CD4-positive, alpha-beta T cell treated with Interferon gamma for 1 hour (primary cell): ENCODE data around the gene KLHL35.

Experiments
- DNase-seq: peaks from one replicate; pipeline ENCODE4 v3.0.0-alpha.2; 2020

The KLHL35 gene, protein sequence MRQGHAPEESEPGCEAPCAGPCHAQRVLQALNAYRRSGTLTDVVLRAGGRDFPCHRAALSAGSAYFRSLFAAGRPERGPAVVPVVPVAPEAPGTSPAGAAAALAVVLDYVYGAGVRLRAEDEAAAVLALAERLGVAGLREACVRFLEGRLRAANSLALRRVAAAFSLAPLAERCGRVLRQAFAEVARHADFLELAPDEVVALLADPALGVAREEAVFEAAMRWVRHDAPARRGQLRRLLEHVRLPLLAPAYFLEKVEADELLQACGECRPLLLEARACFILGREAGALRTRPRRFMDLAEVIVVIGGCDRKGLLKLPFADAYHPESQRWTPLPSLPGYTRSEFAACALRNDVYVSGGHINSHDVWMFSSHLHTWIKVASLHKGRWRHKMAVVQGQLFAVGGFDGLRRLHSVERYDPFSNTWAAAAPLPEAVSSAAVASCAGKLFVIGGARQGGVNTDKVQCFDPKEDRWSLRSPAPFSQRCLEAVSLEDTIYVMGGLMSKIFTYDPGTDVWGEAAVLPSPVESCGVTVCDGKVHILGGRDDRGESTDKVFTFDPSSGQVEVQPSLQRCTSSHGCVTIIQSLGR

DNA sequence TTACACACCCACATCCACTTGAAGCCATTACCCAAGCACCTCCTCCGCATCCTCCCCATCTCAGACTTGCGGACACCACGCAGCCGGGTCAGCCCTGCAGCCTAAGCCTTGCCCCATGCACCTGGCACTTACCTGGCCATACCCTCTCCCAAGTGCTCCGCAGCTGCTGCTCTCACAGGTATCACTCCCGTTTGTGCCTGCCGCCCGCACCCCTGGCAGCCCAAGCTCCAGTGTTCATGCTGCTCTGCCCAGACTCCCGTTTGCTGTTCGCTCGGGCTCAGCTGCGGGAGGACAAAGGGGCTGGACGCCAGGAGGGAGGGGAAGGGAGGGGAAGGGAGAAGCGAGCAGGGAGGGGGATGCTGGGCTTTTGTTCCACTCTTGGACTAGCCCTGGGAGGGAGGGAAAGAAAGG, at the start of gene KLHL35:
Gene KLHL35 (minus strand): TSS at position 293 of the 411 bp plus-strand sequence. CDS start 2,574 bp downstream, outside the sequence.
- DNase-seq, result no peak

DNA sequence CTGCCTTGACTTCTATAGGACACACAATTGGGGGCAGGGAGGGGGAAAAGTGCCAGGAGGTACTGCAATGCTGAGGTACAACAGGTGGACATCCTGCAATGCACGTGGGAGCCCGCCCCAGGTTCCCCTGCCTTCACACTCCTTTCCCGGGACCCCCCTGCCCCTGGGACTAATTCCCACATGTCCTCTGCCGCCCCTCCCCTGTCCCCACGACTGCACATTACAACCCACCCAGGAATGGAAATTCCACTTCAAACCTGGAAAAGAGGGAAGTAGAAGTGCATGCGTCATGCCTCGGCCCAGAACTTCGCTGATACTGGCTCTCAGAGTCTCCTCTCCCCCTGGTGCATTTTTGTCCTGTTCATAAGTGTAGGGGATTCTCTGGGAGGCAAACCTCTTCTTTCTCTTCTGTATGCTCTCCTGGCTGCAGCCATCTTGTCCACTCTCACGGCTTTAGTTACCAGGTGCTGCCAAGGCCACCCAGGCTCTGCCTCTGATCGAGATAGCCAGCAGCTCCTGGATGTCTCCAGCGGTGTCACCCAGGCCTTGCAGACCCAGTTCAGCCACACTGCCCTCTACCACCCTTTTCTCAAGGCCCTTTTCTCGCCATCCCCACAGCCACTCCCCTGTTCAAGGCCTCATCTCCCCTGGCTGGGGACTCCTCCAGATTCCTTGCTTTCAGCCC, 49.1 kb upstream of the KLHL35 start:
- DNase-seq, result no peak

DNA sequence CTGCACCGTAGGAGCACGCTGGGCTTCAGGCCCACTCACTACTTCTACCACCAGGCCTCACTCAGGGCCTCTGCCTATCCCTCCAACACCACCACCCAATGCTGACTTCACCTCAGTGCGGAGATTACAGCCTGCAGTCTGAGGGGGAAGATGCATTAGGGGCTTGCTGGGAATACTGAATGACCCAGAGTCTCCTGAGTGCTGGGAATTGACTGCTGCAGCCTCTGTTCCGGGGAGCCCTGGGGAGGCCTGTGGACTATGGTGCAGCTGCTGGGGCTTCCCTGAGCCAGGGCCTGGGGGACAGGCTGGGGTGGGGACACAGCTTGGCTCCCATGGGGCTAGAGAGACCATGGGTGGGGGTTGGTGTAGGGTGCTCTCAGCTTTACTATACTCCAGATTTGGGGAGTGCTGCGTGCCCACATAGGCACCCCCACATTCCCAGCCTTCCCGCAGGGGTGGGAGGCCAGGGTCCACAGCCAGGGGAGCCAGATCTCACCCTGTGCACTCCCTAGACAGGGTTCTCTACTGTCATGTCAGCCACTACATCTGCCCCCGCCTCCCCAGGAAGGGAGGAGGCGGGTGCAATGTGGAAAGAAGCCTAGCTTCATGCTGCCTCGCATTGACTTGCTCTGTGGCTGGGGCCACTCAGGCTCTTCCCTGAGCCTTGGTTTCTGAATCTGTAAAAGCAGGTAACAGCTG, 48.4 kb upstream of the KLHL35 start:
- no peak for DNase-seq

DNA sequence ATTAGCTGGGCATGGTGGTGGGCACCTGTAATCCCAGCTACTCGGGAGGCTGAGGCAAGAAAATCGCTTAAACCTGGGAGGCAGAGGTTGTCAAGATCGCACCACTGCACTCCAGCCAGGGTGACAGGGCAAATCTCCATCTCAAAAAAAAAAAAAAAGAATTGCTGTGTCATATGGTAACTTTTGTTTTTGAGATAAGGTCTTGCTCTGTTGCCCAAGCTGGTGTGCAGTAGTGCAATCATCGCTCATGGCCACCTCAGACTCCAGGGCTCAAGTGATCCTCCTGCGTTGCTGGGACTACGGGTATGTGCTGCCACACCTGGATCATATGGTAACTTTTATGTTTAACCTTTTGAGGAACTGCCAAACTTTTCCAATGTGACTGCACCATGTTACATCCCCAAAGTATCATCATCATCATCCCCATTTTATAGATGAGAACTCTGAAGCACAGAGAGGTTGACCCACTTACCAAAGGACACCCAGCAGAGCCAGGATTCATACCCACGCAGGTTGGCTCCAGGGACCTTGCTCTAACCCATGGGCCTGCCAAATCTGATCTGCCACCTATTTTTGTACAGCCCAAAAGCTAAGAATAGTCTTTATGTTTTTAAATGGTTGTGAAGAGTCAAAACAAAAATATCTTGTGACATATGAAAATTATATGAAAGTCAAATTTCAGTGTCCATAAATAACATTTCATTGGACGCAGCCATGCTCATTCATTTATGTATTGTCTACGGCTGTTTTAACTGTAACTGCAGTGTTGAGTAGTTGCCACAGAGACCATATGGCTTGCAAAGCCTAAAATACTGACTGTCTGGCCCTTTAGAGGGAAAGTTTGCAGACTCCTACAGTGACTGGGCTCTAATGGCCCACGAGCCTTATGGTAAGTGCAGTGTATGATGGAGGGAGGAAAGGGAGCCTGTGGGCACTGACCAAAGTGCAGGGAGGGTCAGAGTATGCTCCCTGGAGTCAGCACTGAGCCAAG, 47.5 kb upstream of the KLHL35 start:
- DNase-seq, result no peak

DNA sequence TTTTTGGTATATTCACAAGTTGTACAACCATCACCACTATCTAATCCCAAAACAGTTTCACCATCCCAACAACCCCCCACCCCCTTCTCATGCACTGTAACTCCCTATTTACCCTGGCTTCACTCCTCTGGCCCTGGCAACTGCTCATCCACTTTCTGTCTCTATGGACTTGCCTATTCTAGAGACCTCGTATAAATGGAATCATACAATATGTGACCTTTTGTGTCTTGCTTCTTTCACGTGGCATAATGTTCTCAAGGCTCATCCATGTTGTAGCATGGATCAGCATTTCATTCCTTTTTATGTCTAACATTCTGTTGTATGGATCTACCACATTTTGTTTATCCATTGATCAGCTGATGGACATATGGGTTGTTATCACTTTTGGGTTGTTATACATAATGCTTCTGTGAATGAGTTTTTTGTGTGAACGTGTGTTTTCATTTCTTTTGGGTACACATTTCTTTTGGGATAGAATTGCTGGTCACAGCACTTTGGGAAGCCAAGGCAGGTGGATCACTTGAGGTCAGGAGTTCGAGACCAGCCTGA, 46.7 kb upstream of the KLHL35 start:
- no peak for DNase-seq

DNA sequence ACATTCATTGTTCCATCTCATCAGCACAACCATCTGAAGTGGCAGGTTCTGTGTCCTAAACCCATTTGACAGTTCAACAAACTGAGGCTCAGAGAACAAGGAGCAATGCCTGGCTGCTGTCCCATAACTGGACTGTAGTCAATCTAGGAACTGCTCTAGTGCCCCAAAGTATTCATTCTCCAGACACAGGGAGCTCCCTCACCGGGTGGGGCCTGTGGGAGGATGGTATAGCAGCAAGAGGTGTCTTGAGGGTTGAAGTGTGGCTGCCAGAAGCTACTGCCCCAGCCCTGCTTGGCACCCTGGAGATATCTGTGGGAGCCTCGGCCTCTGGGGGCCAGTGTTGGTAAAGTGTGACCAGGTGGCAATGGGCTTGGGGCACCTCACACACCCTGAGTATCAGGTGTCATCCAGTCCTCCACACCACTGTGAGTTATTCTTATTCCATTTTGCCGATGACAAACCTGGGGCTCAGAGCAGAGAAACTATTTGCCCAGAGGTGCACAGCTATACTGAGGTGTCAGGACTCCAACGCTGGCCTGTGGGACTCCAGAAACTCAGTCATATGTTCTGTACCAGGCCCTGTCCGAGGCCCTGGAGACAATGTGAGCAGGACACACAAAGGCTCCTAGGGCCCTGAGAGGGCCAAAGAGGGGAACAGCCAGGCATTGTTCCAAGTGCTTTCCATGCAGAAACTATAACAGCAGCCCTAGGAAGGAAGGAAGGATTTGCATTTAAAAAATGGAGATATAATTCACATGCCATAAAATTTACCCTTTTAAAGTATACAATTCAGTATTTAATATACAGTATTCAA, 46.0 kb upstream of the KLHL35 start:
- DNase-seq, result no peak

DNA sequence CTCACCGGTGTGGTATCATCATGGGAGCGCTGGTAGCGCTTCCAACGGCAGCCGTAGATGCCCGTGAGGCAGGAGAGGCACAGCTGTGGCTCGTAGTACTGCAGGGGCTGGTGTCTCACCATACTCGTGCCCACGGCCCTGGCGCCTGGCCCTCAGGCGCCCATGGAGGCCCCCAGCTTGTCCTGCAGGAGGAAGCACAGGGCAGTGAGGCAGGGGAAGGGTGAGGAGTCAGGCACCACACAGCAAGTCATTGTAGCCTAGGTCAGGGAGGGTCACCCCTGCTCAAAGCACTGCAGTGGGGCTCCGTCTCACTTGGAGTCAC, 44.6 kb upstream of the KLHL35 start:
- no peak for DNase-seq

DNA sequence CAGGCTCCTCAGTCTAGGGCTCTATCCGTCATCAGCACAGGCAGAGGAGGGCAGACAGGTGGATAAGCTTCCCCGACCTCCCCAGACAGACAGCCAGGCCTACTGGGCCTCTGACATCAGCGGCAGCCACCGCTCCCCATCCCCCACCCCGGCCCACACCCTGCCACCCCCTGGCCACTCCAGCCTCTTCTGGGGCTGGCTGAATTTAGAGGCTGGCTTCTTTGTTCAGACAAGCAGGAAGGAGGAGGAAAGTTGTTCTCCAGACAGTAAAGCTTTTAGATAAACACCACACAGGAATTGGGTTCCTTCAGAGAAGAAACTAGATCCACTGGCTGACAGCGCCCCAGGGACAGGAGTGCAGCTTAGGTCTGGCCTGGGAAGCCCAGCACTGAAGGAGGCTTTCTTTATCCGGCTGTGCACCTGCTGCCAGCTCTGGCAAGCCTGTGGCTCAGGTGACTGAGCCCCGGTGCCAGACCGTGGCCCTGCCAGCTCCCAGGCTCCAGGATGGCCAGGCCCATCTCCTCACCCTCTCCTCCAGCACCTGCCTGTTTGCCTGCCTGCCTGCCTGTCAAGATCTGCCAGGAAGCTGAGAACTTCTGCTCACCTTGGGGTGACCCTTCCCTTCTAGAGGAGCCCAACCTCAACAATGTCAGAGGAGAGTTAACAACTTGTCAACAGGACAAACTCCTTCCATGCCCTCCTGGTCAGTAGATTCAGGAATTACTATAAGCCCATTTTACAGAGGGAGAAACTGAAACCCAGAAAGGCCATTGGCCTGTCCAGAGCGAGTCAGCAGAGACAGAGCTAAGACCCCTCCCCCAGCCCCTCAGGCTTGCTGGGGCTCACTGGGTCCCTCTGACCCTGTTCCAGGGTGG, 44.0 kb upstream of the KLHL35 start:
- no peak for DNase-seq

DNA sequence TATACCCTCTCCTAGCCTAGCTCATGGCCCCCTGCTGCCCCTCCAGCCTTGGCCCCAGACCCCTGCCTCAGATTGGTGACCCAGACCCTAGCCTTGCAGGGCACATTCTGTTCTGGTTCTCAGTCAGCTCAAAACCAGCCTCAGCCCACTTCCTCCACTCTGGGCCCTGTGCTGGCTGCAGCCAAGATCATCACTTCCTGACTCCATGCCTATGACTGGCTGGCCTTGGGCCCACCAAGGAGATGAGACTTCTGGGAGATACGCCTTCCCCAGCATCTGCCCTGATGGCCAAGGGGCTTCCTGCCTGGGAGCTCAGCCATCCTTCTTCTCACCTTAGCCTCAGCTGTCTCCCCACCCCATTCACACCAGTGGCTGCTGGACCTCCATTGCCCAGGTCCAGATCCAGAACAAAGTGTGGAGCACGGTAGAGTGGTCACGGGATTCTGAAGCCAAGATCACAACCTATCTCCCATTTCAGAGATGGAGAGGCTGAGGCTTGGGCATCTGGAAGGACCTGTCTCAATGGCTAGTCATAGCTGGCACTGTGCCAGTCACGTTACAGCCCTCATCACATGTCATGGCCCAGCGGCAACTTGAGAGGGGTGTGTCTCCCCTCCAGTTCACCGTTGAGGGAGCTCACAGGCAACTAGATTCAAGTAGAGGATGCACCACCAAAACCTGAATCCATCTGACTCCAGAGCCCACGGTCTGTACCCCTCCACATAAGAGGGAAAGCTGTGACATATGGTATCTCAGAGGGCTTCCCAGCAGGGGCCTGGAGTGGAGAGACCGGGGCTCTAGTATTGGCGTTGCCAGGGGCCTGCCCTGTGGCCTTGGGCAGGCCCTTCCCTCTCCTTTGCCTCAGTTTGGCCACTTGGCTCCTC, 43.0 kb upstream of the KLHL35 start:
- DNase-seq, result no peak

DNA sequence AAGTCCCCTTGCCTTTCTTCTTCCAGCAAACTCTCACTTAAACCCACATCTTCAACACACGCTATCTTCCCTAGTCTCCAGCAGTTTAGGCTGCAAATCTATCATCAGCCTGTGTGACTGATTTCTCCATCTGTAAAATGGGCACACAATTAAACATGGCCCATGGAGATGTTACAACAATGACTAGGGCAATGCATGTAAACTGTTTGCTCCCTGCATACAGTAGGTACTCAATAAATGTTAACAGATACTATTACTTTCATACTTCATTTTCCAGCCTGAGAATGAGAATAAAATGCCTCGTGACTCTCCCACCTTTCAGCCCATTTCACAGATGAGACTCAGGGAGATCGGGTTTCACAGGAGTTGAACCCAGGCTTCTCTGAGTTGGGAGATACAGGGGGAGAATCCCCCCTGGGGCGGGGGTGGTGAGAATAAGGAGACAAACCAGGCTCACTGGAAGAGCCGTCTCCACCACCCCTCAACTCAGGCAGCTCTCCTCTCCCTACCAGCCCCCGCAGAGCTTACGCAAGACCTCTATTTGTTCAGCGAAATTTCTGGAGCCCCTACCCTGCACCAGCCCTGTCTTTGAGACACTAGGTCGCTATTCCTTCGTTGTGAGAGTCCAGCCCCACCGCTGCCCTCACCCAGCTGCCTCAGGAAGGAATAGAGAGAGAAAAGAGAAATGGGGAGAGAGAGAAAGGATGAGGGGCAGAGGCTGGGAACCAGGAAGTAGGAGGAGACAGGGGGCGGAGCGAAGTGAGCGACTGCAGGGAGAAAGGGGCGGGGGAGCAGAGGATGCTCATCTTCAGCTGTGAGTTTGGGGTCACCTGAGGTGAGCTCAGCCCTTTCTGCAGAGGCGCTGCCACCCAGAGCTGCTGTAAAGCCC, 42.1 kb upstream of the KLHL35 start:
- peak; percentile 56 for DNase-seq

DNA sequence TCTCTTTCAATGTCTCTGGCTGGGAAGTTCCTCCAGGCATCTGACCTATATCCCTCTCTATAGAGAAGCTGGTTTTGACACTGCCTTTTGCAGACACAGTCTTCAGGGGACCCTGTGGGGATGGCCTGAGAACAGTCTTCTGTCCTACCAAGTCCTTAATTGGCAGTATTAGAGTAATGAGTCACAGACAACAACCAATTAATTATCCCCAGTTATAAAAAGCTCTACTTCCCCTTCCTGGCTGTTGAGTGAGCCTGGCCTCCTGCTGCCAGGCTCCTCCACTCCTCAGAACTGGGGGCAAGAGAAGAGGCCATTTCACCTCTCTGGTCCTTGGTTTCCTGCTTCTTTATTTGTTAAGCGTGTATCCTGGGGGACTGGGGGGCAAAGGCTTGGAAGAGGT, 41.2 kb upstream of the KLHL35 start:
- DNase-seq, result no peak

DNA sequence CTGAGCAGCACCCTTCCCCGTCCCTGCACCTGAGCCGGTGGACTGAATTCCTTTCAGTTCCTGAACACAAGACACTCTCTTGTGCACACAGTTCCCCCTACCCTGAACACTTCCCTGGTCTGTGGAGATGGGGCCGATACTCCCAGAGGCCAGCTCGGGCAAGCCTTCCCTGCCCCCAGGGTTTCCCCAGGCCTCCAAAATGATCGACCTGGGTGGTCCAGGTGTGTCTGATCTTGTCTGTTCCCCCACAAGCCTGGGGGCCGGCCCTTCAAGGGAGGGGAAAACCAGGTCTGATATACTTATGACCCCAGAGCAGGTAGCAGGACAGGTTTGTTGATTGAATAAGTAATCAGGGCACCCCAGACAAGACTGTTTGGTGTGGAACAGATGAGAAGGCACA, 40.7 kb upstream of the KLHL35 start:
- DNase-seq, result no peak

DNA sequence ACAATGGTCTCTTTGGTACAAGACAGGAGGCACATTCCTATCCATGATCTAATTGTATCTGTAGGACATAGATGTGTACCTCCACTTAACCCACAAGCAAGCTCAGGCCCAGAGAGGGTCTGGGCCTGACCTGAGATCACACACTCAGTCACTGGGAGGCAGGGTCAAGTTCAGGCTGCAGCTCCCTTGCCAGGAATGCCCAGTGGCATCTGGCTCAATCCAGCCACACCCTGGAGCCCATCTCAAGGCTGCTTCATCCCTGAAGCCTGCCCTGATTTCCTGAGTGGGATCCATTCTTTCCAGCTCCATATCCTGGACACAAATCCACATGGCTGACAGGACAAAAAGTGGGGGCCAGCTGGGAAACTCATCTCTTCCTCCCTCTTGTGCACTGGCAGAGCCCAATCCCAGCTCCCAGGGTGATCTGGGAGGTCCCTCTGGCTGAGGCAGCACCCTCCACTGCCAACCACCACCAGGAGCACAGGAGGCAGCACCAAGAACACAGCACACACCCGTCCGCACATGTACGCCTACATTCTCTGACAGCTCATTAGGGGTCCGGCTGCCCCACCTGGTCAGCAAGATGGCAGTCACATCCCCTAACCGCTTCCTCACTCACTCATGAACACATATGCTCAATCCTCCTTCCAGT, 39.2 kb upstream of the KLHL35 start:
- no peak for DNase-seq

DNA sequence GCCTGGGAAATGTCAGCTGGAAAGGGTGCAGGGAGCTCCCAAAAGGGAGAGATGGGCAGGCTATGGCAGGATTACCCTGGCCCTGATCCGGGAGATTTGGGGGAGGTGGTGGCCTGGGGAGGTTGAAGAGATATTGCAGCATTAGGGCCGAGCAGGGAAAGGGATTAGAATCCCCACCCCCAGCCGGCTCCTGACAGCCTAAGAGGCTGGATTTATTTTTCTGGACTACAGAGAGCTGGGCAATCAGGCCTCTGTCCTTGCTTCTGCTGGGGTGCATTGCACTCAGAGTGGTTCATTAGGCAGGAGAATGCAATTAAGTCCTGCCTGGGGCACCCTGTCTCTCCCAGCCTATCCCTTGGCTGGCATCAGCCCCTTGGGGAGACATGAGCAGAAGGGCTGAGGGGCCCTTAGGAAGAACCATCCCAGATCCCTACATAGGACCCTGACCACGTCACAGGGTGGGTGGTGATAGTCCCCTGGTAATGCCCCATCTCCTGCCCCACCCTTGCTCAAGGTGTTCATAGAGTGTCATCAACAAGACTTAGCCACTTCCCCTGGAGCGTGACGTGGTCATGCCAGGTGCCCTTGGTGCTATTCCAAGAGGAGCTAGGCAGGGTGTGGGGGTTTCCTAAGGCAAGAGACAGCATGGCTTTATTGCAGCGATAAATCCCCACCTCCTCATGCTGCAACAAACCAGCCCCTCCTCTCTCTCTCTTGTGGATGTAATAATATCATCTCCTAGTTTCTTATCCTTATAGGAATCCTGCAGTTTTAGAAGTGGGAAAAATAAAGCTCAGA, 38.4 kb upstream of the KLHL35 start:
- DNase-seq, result no peak

DNA sequence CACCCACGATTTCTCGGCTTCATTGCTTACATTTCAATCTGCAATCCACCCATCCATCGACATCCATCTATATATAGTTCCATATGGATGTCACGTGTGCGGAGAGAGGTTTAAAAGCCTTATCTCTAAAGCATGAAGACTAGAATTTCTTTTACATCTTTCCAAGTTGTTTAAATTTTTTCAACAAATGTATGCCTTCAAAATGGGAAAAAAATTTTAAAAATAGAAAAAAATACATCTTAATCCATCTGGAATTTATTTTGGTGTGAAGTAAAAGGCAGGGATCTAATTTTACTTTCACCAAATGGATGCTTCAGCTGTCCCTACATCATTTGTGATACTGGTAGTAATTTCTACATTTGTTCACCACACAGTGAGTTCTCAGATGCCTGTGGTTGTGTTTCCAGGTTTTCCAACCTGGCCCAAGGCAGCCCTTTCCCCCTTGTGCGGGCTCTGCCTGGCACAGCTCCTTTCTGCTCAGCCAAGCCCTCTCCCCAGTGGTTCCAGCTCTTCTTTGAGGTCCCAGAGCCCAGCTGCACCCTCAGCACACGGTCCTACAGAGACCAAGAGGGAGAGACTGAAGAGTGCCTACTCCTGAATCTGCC, 37.6 kb upstream of the KLHL35 start:
- no peak for DNase-seq

DNA sequence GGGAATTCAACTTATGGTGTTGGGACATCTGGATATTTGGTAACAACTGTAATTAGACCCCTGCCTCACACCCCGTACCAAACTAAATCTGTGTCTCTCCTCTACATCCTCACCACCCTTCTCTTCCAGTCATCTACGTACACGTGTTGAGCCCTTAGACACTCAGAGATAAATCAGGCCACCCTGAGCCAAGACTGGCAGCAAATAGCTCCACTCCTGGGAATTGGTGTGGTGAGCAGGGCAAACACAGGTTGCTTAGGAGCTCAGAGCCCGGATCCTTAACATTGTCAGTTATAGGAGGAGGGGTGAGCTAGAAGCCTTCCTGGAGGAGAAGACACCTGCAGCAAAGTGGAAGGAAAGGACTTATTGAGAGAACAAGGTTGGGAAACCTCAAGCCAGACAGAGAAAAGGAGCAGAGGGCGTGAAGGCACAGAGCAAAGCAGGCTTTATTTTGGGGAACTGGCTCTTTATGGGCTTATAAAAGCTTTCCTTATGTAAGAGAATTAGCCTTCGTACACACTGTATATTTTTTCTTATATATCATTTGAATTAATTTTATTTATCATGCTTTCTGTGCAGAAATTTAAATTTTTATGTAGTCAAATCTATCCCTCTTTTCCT, 36.9 kb upstream of the KLHL35 start:
- DNase-seq, result no peak
